GM12892 (cell line): ENCODE data around the gene TIGD6.

Source experiments
- POLR2A ChIP-seq: IDR thresholded peaks from 2 replicates; pipeline ENCODE4 v1.6.1; 2011; ENCODE audit warnings: low read depth, low read length, control low read depth
- POLR2AphosphoS5 ChIP-seq: IDR thresholded peaks from 2 replicates; pipeline ENCODE4 v1.6.1; 2011; ENCODE audit warnings: low read depth, low read length, control low read depth
- TAF1 ChIP-seq: IDR thresholded peaks from 2 replicates; pipeline ENCODE4 v1.6.1; 2011; ENCODE audit warnings: low read depth, mild to moderate bottlenecking, control low read depth, low read length, borderline replicate concordance

DNA sequence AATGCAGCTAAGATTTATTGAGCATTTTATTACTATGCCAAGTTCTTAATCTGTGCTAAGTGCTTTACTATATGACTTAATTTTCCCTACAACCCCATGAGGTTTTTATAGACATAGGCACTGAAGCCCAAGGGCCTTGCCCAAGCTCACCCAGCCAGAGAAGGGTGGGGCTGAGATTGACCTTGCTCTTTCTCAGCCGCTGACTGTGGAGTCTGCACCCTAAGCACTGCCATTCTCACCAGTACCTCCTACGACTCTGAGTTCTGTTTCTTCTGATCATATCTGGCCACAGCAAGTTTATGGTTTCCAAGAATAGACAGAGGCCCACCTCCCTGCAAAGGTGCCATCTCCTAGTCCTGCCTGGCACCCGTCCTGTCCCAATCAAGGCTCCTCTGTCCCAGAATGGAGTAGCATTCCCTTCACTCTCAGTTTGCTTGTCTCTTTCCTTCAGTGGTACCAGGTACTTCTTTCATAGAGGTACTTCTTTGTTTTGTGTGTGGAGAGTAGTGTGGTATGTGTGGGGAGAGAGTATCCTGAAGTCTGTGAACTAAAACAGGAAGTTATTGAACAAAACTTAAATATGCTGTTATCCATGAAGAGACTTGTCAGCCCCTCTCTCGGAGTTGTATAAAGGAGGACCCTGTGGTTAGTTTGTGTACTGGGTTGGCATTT lies 43.3 kb upstream of the TIGD6 start:
- no peak for TF ChIP-seq POLR2AphosphoS5
- TF ChIP-seq POLR2A, result no peak
- no peak for TF ChIP-seq TAF1
